GM18858 (cell line): Measurements from ENCODE around the gene INPP5J.
"Not testable (repeated sequence)": the region's sequence is repeated elsewhere in the genome, so short reads cannot be mapped to it uniquely, and the experiment has no call there.

Experiments used
- ATAC-seq: cut with Tn5 transposase; IDR thresholded peaks from one replicate; pipeline ENCODE4 v1.9.1; 2021; ENCODE audit not compliant: unreplicated experiment

The INPP5J gene

DNA sequence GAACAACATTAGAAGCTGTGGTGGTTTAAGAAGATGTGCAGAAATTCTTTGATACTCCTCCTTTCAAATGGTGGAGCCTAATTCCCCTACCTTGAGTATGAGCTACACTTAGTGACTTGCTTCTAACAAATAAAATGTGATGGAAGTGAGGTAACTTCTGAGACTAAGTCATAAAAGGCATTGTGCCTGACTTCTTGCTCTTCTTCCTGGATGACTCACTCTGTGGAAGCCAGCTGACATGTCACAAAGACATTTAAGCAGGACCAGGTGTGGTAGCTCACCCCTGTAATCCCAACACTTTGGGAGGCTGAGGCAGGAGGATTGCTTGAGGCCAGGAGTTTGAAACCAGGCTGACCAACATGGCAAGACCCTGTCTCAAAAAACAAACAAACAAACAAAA is 21.5 kb downstream of the INPP5J start:
- ATAC-seq: no peak

DNA sequence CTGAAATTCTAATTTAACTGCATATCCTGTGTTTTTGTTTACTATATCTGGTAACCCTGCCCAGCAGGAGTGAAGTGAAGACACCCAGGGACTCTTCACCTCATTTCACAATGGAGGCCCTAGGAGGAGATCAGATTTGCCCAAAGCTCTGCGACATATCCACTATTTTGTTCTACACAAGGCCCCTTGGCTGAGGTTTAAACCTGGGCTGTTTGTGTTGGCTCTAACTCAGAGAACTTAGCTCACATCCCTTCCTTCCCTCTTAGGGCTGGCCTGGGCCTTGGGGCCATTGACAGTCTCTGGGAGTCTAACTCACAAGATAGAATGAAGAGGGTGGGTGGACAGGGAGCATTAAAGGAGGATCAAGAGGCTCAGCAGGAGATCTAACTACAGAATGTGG is 25.7 kb downstream of the INPP5J start:
- no peak for ATAC-seq

DNA sequence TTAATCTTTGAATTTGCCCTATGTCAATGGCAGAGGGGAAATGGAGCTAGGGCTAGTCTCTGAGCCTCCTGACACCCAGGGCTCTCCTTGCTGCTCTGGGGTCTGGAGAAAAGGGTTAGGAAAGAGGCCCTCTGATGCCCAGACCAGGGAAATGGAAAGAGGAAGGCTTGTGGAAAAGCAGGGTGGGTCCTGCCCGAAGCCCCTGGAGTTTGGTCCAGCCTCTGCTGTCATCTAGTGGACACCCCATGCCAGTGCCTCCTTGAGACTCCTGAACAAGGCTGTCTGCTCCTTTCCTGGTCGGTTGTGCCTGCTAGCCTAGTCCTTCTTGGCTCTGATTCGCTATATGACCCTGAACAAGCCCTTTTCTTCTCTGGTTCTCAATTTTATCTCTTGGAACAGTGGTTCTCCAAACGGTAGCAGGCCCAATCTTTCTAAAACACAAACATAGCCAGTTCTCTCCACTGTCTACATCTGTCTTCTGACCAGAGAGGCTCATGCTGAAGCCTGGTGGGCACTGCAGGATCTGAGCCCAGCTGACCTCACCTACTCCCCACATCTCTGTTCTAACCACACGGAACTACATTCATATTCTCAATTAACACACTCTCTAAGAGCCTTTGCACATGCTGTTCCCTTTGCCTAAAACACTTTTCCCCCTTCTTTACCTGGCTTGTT is 26.3 kb downstream of the INPP5J start:
- no peak for ATAC-seq

DNA sequence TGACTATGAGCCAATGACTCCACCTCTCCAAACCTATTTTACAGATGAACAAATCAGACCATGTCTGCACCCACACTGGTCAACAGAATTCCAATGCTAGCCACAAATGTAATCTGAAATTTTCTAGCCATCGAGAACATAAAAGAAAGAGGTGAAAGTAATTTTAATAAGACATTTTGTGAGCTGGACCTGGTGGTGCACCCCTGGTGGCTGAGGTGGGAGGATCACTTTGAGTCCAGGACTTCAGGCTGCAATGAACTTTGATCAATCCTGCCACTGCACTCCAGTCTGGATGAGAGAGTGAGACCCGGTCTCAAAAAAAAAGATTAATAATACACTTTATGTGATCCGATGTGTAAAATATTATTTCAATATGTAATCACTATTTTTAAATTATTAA is 27.8 kb downstream of the INPP5J start:
- no peak for ATAC-seq

DNA sequence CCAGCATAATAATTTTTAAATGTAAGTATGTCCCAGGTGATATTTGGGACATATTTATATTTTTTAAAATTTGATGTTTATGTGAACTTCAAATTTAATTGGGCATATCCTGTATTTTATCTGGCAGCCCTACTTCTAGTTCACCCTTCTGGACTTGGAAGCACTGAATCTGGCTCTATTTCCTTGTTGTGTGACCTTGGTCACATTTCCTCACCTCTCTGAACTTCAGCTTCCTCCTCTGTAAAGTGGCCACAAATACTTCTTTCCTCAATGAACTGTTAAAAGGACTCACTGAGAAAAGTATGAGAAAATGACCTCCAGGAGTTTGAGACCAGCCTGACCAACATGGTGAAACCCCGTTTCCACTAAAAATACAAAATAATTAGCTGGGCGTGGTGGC is 29.1 kb downstream of the INPP5J start:
- ATAC-seq: no peak

DNA sequence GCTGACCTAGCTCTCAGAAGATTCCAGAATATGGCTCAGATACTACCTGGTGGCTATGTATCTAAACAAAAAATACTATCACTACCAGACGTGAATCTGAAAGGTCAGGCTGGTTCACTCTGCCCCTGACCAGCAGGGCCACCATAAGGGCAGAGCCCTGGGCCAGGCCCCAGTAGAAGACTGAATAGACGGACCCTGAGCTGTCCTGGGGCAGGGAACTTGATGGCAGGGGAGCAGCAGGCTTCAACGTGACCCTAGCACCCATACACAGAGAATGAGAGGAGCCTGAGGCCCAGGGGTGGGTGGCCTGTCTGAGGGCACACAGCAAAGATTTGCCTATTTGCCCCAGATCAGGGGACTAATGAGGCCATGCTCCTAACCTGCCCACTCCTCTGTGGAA is 30.6 kb downstream of the INPP5J start:
- no peak for ATAC-seq

DNA sequence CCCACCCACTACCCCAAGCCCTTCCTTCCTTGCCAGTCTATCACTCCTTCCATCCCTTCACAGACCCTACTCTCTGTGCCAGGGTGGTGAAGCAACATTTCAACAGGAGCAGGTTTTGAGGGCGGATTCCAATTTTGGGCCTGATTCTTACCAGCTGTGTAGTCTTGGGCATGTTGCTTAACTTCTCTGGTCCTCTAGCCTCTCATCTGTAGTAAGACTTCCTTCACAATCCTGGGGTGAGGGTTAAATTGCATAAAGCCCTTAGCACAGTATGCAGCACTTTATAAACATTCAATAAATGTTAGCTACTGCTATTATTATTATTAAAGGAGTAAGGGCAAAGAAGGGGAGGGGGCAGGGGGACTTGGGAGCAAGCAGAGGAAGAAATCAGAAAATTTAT is 32.2 kb downstream of the INPP5J start:
- no peak for ATAC-seq

DNA sequence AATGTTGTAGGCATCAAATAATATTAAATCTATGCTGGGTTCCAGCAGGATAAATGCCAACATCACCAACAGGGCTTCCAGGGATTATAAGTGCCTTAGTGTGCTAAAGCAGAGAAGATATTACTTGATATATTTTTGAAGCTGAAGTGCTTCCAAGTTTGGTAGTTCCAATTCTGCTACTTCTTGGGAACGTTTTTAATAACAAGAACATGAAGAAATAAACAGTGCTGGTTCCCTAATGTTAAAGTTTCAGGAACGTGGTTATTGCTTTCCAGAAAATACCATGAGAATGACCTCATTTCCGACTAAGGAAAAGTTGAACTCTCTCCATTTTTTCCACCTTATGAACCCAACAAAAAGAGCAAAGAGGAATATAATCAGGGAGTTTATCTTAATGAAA is 32.7 kb downstream of the INPP5J start:
- no peak for ATAC-seq

DNA sequence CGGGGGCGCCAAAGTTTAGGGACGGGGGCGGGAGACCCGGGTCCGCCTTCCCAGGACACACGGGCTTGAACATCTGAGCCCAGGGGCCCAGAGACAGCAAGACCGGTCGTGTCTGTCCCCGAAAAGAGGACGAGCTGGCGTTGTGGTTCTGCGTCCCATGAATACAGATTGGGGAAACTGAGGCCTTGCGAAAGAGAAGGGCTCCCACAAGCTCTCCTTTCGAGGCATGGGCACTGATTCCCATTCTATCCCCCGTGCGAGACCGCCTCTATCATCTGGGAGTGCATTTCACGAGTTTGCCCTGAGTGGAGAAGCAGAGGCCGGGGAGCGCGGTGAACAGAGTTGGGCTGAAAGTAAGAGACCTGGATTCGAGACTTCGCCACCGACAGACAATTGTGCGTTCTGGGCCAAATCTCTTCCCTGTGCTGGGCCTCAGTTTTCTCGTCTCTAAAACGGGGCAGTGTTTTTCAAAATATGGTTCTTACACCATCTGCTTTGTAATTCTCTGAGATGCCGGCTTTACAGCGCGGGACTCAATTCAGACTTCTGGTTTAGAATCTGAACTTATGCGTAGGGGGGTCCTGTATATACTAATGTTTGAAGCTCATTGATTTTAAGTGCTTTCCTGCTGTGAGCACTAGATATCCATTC is 37.7 kb downstream of the INPP5J start:
- no peak for ATAC-seq

DNA sequence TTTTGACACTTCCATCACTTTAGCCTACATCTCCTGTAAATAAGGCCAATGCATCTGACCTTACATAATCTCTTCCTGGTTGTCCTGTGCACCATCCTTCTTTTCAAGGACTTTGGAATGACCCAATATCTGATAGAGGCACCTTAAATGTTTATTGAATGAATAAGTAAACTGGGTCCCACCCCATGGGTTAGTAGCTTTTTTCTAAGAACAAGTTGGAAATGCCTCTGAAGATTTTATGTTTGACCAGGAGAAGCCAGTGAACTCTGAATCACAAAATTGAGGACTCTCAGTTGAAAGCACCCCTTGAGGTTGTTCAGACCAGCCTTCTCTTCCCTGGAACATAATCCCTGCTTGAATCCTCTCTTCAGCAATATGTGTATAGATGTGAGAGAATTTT is 38.6 kb downstream of the INPP5J start:
- ATAC-seq: no peak

DNA sequence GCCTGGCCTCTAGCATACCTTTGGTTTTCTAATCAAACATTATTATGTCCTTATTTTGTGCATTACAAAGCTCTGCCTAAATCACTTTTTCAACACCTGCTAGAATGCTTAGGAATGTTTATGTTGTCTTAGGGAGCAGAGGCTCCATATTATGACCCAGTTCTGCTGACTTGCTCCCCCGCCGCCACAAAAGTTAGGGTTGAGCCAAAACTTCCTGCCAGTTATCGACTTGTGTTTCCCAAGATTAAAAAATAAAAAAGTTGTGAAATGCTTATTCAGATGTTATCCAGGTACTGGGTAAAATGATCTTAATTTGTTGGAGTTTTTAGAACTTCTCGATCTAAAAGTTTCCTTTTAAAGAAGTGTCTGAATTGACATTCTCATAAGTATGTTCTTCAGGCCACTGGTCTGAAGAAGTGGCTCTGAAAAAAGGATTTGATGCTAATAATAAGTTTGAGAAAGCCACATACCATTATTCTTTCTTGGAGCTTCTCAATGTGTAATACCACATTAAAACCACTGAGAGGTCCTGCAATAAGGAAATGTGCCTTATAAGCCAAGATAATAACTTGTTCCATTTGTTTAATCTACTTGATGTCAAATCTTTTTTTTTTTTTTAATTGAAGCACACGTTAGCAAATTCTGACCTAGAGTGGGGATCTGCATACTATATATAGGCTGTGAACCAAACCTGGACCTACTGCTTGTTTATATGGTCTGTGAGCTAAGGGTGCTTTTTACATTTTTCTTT is 39.4 kb downstream of the INPP5J start:
- ATAC-seq: no peak

DNA sequence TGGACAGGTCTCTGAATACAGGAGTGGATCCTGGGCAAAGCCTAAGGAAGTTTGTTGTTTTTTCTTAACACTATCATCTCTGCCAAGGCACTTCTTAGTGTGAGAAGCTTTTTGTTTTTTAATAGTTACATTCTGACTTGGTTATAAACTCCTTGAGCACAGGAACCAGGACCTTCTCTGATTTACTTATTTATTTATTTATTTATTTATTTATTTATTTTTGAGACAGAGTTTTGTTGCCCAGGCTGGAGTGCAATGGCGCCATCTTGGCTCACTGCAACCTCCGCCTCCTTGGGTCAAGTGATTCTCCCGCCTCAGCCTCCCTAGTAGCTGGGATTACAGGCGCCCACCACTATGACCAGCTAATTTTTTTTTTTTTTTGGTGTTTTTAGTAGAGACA is 48.2 kb downstream of the INPP5J start:
- ATAC-seq: no peak

DNA sequence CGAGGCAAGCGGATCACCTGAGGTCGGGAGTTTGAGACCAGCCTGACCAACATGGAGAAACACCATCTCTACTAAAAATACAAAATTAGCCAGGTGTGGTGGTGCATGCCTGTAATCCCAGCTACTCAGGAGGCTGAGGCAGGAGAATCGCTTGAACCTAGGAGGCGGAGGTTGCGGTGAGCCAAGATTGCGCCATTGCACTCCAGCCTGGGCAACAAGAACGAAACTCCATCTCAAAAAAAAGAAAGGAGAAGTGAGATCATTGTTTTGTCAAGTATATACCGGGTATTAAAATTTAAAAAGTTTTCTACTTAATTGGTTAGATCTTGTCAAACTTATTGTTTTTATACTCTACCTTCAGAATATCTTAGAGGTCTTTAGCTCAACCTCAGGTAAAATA is 49.0 kb downstream of the INPP5J start:
- not testable (repeated sequence) for ATAC-seq

DNA sequence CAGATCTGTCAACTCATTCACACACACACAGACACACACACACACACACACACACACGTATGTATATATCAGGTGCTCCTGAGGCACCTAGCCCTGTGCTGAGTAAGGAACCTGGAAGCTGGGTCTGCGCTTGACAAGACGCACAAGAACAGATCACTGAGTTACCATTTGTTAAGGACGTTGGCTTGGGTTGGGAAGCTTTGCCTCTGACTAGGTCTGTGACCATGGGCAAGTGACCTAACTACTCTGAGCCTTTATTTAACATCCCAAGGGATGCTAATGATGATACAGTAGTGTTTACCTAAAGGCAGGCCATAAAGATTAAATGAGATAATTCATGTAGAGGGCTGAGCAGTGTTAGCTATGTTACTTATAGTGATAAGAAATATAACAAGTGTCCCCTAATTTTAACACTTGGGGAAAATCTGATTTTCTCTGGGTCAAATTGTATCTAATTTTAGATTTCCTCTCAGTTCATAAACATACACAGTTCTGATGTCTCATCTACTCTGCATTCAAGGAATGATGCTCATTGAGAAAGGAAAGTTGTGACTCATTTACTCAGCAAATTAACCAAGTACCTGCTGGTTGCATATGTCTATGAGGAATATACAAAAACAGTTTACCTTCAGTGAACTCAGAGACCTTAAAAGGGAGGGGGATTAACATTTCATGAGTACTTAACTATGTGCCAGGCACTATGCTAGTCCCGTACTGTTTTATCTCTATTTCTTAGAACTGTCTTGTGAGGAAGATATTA is 50.8 kb downstream of the INPP5J start:
- no peak for ATAC-seq

DNA sequence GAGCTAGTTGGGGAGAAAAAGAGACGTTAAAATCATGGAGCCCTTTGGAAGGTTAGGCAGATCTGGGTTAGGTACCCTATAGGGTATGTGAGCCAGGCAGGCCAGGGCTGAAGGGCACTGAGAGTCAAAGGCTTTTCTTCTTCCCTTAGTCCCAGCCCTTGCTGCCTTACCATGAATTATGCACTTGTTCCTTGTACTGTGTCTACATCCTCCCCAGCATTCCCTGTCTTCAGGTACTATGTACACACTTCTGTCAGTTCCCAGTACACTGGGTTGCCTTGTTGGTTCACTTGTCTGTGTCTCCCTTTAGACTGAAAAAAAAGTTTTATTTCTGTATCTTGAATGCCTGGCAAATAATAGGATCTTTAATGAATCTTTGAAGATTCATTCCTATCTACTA is 54.2 kb downstream of the INPP5J start:
- no peak for ATAC-seq

DNA sequence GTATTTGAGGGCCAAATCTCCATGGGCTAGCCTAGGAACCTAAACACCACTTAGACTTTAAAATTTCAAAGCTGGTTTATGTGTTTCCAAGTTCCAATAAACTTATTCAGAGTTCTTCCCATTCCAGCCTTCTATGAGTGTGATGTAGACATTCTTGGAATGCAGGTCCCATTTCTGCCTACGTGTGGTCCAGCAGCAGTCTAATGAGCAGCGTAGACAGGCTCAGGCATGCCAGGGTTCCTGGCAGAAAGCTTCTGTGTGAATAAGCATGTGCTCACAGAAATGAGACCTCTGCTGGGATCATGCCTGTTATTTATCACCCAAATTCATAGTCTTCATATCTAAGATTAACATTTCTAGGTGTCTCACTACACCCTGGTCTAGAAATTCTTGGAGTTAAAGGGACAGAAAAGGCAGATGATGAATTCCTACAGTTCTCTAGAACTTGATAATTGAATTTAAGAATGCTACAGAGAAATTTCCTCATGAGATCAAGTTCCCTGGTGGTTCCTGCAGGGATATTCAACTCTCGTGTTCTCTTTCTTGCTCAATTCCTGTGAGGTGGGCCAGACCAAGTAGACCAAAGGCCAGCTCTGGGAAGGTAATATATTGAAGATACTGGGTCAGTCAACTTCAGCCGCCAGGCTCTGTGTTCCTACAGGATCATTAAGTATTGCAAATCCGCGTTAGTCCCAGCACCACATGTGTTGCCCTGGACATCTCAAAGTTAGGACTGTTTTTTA is 54.8 kb downstream of the INPP5J start:
- no peak for ATAC-seq

DNA sequence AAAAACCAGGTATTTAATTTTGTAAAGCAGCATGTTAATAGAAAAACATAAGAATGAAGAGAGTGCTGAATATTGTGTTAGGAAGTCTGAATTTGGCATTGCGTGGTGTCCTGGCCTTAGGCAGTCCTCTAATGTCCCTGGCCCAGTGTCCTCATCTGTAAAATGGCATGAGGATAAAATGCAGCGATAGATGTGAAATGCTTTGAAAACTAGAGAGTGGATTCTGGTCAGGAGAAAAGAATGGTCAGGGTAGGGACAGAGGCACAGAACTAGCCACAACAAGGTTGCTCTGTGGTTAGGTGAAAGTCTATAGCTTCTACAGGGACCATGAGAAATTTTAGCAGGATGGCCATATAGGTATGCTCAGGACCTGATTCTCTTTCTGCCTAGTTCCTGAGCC is 56.1 kb downstream of the INPP5J start:
- no peak for ATAC-seq

DNA sequence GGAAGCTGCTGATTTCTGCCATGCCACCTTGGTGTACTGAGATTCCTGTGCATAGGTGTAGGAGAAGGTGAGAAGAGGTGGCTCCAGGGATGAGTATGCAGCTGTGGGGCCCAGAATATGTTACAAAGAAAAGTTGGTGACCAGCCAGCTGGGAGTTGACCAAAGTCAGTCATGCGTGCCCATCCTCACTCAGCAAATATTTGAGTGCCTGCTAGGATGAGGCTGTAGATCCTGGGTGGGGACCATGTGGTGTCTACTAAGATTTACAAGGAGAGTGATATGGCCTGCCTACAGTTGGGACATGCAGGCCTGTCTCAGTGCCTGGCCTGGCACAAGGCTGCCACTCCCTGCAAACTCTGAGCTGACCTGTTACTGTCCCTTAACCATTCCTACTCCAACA is 56.6 kb downstream of the INPP5J start:
- ATAC-seq: no peak

DNA sequence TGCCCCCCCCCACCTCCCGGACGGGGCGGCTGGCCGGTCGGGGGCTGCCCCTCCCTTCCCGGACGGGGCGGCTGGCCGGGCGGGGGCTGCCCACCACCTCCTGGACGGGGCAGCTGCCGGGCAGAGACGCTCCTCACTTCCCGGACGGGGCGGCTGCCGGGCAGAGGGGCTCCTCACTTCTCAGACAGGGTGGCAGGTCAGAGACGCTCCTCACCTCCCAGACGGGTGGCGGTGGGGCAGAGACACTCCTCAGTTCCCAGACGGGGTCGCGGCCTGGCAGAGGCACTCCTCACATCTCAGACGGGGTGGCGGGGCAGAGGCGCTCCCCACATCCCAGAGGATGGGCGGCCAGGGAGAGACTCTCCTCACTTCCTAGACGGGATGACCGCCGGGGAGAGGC is 61.2 kb downstream of the INPP5J start:
- no peak for ATAC-seq
